GM12873 (cell line): ENCODE data around the gene AADACL3.

Experiments used
- CTCF ChIP-seq: IDR thresholded peaks from 2 replicates; pipeline ENCODE4 v1.5.1; 2012; ENCODE audit warnings: low read depth, mild to moderate bottlenecking, moderate library complexity, low read length, control low read depth; ENCODE audit not compliant: insufficient read depth; ENCODE audit errors: missing control alignments

The AADACL3 gene

GRCh38 chr1:12770620-12771019 is 54.7 kb downstream of the AADACL3 start:
- no peak for TF ChIP-seq CTCF

GRCh38 chr1:12771186-12771585 is 55.3 kb downstream of the AADACL3 start:
- TF ChIP-seq CTCF = no peak

- no peak for TF ChIP-seq CTCF
These were observed 56.6 kb downstream of the AADACL3 start for GRCh38 chr1:12772520-12772919.

- no peak for TF ChIP-seq CTCF
These were observed 57.5 kb downstream of the AADACL3 start, which contains the start of gene PRAMEF12 for GRCh38 chr1:12773438-12773837. PRAMEF12 (plus strand) TSS chr1:12773738; CDS start chr1:12774868, 1,130 bp downstream.

GRCh38 chr1:12774801-12775345 is 59.0 kb downstream of the AADACL3 start:
- no peak for TF ChIP-seq CTCF

- no peak for TF ChIP-seq CTCF
These were observed 59.5 kb downstream of the AADACL3 start for GRCh38 chr1:12775443-12775842.

- TF ChIP-seq CTCF = no peak
These were observed 61.1 kb downstream of the AADACL3 start for GRCh38 chr1:12776801-12777557.
